ENCODE data around the gene TRMT10A.

TRMT10A gene

GRCh38 chr4:99563310-99564186 lies at the start of gene TRMT10A:
TSS of gene TRMT10A (minus strand) at chr4:99564039. CDS start at chr4:99559338, 4,701 bp downstream.
- peak; percentile 98 for FAIRE-seq

- no peak for FAIRE-seq
Observed at GRCh38 chr4:99612704-99613103, 48.9 kb upstream of the TRMT10A start.

GRCh38 chr4:99612281-99612680 lies 48.4 kb upstream of the TRMT10A start:
- FAIRE-seq: no peak

GRCh38 chr4:99610605-99611175 lies 46.9 kb upstream of the TRMT10A start:
- no peak for FAIRE-seq

GRCh38 chr4:99608417-99608816 lies 44.6 kb upstream of the TRMT10A start:
- FAIRE-seq: no peak

- FAIRE-seq: no peak
Observed at GRCh38 chr4:99606716-99607115, 42.9 kb upstream of the TRMT10A start.

- no peak for FAIRE-seq
Observed at GRCh38 chr4:99594818-99595217, 31.0 kb upstream of the TRMT10A start.

- FAIRE-seq: no peak
Observed at GRCh38 chr4:99593781-99594641, 30.2 kb upstream of the TRMT10A start.

GRCh38 chr4:99591757-99592156 lies 27.9 kb upstream of the TRMT10A start:
- no peak for FAIRE-seq

- no peak for FAIRE-seq
Observed at GRCh38 chr4:99587803-99588202, 24.0 kb upstream of the TRMT10A start.

- no peak for FAIRE-seq
Observed at GRCh38 chr4:99587309-99587708, 23.5 kb upstream of the TRMT10A start.

- no peak for FAIRE-seq
Observed at GRCh38 chr4:99586797-99587196, 23.0 kb upstream of the TRMT10A start.

- no peak for FAIRE-seq
Observed at GRCh38 chr4:99586322-99586721, 22.5 kb upstream of the TRMT10A start.

GRCh38 chr4:99585516-99585915 lies 21.7 kb upstream of the TRMT10A start:
- FAIRE-seq: no peak

GRCh38 chr4:99578714-99579113 lies 14.9 kb upstream of the TRMT10A start:
- FAIRE-seq: no peak

GRCh38 chr4:99574530-99575324 lies 10.9 kb upstream of the TRMT10A start, which contains the start of gene MTTP:
TSS of gene MTTP (plus strand) at chr4:99574824. CDS start at chr4:99574910, 86 bp downstream.
- no peak for FAIRE-seq

- no peak for FAIRE-seq
Observed at GRCh38 chr4:99573735-99574368, 10.0 kb upstream of the TRMT10A start.

- no peak for FAIRE-seq
Observed at GRCh38 chr4:99572527-99573240, 8.8 kb upstream of the TRMT10A start.

- no peak for FAIRE-seq
Observed at GRCh38 chr4:99571883-99572282, 8.0 kb upstream of the TRMT10A start.

GRCh38 chr4:99564921-99565320 lies 1.1 kb upstream of the TRMT10A start:
- no peak for FAIRE-seq

- FAIRE-seq: no peak
Observed at GRCh38 chr4:99552872-99553271, 11.0 kb downstream of the TRMT10A start.

All from G401.6 (cell line).